Aorta (tissue), 5 donors: ENCODE measurements around the gene CLN3. TPM values are rescaled to one million over a fixed set of nuclear protein-coding genes. Genes with fewer than 3 reads are reported as not detected.
A peak's percentile ranks its signal among the peaks of the same experiment; 100 is the strongest.
"Not testable (repeated sequence)": the region's sequence is repeated elsewhere in the genome, so short reads cannot be mapped to it uniquely, and the experiment has no call there.

ENCODE experiments used
- ATAC-seq: fragments of 200-7000 bp; cut with Tn5 transposase; one replicate; pipeline ENCODE4 v1.9.1; 2022; ENCODE audit warnings: moderate library complexity; ENCODE audit not compliant: low FRiP score
- DNase-seq, 2 donors: peaks; one replicate each; pipeline ENCODE4 v3.0.0-alpha.2; 2020
- H3K27ac ChIP-seq, 2 donors: one replicate each; pipeline ENCODE4 v1.5.1; 2013; ENCODE audit warnings: low read length in 2 of 2, mild to moderate bottlenecking in 2 of 2, moderate library complexity in 2 of 2, control low read depth in 1 of 2, inconsistent platforms in 1 of 2, low read depth in 1 of 2
- H3K27me3 ChIP-seq, 2 donors: one replicate each; pipeline ENCODE4 v1.6.1; 2013; ENCODE audit warnings: control low read depth in 1 of 2, low read length in 1 of 2, mild to moderate bottlenecking in 1 of 2, moderate library complexity in 1 of 2; ENCODE audit not compliant: insufficient read depth in 2 of 2, control insufficient read depth in 1 of 2
- H3K36me3 ChIP-seq, 2 donors: one replicate each; pipeline ENCODE4 v1.6.1; 2013; ENCODE audit warnings: control low read depth in 1 of 2, low read length in 1 of 2, mild to moderate bottlenecking in 1 of 2; ENCODE audit not compliant: insufficient read depth in 2 of 2, control insufficient read depth in 1 of 2
- H3K4me1 ChIP-seq, 2 donors: one replicate each; pipeline ENCODE4 v1.6.1; 2013; ENCODE audit warnings: low read length in 2 of 2, control low read depth in 1 of 2, mild to moderate bottlenecking in 1 of 2, moderate library complexity in 1 of 2; ENCODE audit not compliant: insufficient read depth in 2 of 2, control insufficient read depth in 1 of 2
- H3K4me3 ChIP-seq, 2 donors: one replicate each; pipeline ENCODE4 v1.5.1; 2013; ENCODE audit warnings: low read length in 2 of 2, control low read depth in 1 of 2, mild to moderate bottlenecking in 1 of 2
- H3K9me3 ChIP-seq: one replicate; pipeline ENCODE4 v1.6.1; 2013; ENCODE audit warnings: mild to moderate bottlenecking, low read length; ENCODE audit not compliant: control insufficient read depth
- WGBS, 2 donors: extraction: QIAGEN DNeasy Blood & Tissue Kit; methylation state at CpG; one replicate each; pipeline ENCODE4 v1.1.7; 2013; 5-methylcytosine and 5-hydroxymethylcytosine counted together
- intact Hi-C, 2 donors: fragments of 100-400 bp; cut with DNase I; formaldehyde crosslinking; loops; one replicate each; pipeline versions ENCODE4 v1.14.2 to v1.15.0; 2022
- polyA plus RNA-seq, 2 donors: library from polyadenylated mRNA; stranded (reverse); fragments of 200-250 nt; gene quantifications; one replicate each; pipeline ENCODE4 v1.2.3, GENCODE V29; 2013
- total RNA-seq, 2 donors: library from RNA; stranded (reverse); fragmentation: NEBNext Ultra II Directional; extraction: Animal tissue kit (Norgen Biotek cat#: 25700); gene quantifications; one replicate each; pipeline ENCODE4 v1.2.1, GENCODE V29; 2021
- donor health status: healthy with polysubstance abuse.
- donor health status: Bipolar disorder and iron deficiency.
- donor health status: DM: no; HTN: no; CAD: no.
- donor health status: DM: no; HTN: no; CAD: no.
- donor health status: DM: yes; HTN: yes; CAD: no.

CLN3 gene
- total and polyA plus RNA-seq, 4 donors = 15.6 to 48.7 (median 23.4) TPM

- intact Hi-C loops = no loop called here
- H3K4me3 ChIP-seq = no peak overlapping the region
- no peaks in the 10 kb centered on the region for H3K27me3 ChIP-seq
- no peaks in the 10 kb centered on the region for H3K4me1 ChIP-seq
- H3K27ac ChIP-seq = peak overlapping the region; percentile 18 to 52
- no peaks in the 10 kb centered on the region for H3K9me3 ChIP-seq
- no peaks in the 10 kb centered on the region for H3K36me3 ChIP-seq
- 63 to 68% methylated on average over 9 of the region's 9 CpGs for WGBS, 2 donors
- DNase-seq (peak; percentile 82 to 88), ATAC-seq (peak; percentile 93)
Measured at GRCh38 chr16:28531777-28532744, 40.2 kb upstream of the CLN3 start.

- H3K27ac ChIP-seq = no peak overlapping the region
- no peaks in the 10 kb centered on the region for H3K4me1 ChIP-seq
- intact Hi-C loops = no loop called here
- no peaks in the 10 kb centered on the region for H3K9me3 ChIP-seq
- DNase-seq (no peak), ATAC-seq (no peak)
- H3K27me3 ChIP-seq = no peaks in the 10 kb centered on the region
- H3K4me3 ChIP-seq = no peak overlapping the region
- no peaks in the 10 kb centered on the region for H3K36me3 ChIP-seq
Measured at GRCh38 chr16:28529124-28529523, 37.2 kb upstream of the CLN3 start.

DNA sequence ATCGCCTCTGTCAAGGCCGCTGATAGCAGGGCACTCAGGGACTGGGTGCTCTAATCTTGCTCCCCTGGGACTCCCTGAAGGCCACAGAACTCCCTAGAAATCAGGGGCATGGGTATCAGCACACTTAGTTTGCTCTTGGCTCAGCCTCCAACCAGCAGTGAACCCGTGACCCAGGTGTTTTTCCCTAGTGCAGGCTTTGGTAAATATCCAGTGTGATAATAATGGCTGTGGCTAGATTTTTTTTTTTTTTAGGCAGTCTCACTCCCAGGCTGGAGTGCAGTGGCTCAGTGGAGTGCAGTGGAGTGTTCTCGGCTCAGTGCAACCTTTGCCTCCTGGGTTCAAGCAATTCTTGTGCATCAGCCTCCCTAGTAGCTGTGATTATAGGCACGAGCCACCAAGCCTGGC, 36.6 kb upstream of the CLN3 start:
- no peaks in the 10 kb centered on the region for H3K36me3 ChIP-seq
- ATAC-seq (no peak), DNase-seq (no peak)
- WGBS, 2 donors = 61 to 62% methylated on average over 5 of the region's 5 CpGs
- no peaks in the 10 kb centered on the region for H3K9me3 ChIP-seq
- intact Hi-C loops = no loop called here
- no peaks in the 10 kb centered on the region for H3K4me1 ChIP-seq
- no peak overlapping the region for H3K4me3 ChIP-seq
- no peak overlapping the region for H3K27ac ChIP-seq
- no peaks in the 10 kb centered on the region for H3K27me3 ChIP-seq

- Histone ChIP-seq H3K4me1 (no peaks in the 10 kb centered on the region), H3K27me3 (no peaks in the 10 kb centered on the region), H3K9me3 (no peaks in the 10 kb centered on the region), H3K36me3 (no peaks in the 10 kb centered on the region), H3K27ac (no peak overlapping the region), H3K4me3 (no peak overlapping the region)
- ATAC-seq = no peak
- WGBS, 2 donors = 79 to 90% methylated on average over 5 of the region's 5 CpGs
- no peak for DNase-seq
- intact Hi-C loops = no loop called here
Measured at GRCh38 chr16:28527985-28528384, 36.1 kb upstream of the CLN3 start.

- H3K4me1 ChIP-seq, H3K4me3 ChIP-seq, intact Hi-C loops, H3K9me3 ChIP-seq, DNase-seq, ATAC-seq, H3K36me3 ChIP-seq, H3K27ac ChIP-seq, H3K27me3 ChIP-seq: not testable (repeated sequence)
- 89 to 92% methylated on average over 7 of the region's 7 CpGs for WGBS, 2 donors
Measured at GRCh38 chr16:28527100-28527785, 35.4 kb upstream of the CLN3 start.

GRCh38 chr16:28526201-28527099, 34.6 kb upstream of the CLN3 start:
- H3K4me3 ChIP-seq = no peak overlapping the region
- intact Hi-C loops = no loop called here
- H3K9me3 ChIP-seq = no peaks in the 10 kb centered on the region
- DNase-seq (no peak), ATAC-seq (no peak)
- no peak overlapping the region for H3K27ac ChIP-seq
- H3K36me3 ChIP-seq = no peaks in the 10 kb centered on the region
- H3K4me1 ChIP-seq = no peaks in the 10 kb centered on the region
- no peaks in the 10 kb centered on the region for H3K27me3 ChIP-seq
- WGBS, 2 donors = 86 to 89% methylated on average over 11 of the region's 11 CpGs

DNA sequence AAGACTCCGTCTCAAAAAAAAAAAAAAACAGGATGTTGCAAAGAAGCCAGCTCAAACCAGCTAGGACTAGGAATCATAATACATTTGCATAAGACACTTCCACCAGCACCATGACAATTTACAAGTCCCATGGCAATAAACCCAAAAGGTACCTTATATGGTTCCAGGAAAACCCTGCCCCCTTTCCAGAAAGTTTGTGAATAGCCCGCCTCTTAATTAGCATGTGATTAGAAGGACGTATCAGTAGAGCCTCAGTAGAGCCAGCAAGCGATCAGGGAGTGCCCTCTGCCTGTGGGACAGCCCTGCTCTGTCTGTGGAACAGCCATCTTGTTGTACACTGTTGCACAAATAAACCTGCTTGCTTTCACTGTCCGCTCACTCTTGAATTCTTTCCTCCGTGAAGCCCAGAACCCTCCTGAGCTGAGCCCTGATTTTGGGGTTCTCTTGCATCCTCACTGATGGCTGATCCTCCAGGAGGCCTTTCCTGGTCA, 32.9 kb upstream of the CLN3 start:
- intact Hi-C loops = no loop called here
- no peak for ATAC-seq
- 69 to 71% methylated on average over 6 of the region's 6 CpGs for WGBS, 2 donors

GRCh38 chr16:28522792-28523191, 30.9 kb upstream of the CLN3 start:
- ATAC-seq (no peak), DNase-seq (no peak)
- no peak overlapping the region for H3K27ac ChIP-seq

More for the DNA sequence above, 32.9 kb upstream of the CLN3 start:
- Histone ChIP-seq H3K27ac (no peak overlapping the region), H3K4me1 (no peaks in the 10 kb centered on the region), H3K4me3 (no peak overlapping the region), H3K36me3 (no peaks in the 10 kb centered on the region), H3K9me3 (no peaks in the 10 kb centered on the region), H3K27me3 (no peaks in the 10 kb centered on the region)
- DNase-seq = no peak

More at GRCh38 chr16:28522792-28523191, 30.9 kb upstream of the CLN3 start:
- no peaks in the 10 kb centered on the region for H3K9me3 ChIP-seq
- intact Hi-C loops = no loop called here
- WGBS, 2 donors = 84 to 85% methylated on average over 11 of the region's 11 CpGs
- no peaks in the 10 kb centered on the region for H3K4me1 ChIP-seq
- no peaks in the 10 kb centered on the region for H3K36me3 ChIP-seq
- no peaks in the 10 kb centered on the region for H3K27me3 ChIP-seq
- no peak overlapping the region for H3K4me3 ChIP-seq
